Stimulated activated naive CD4-positive, alpha-beta T cell treated with Interleukin-2 at 50 U/mL for 16 hours (primary cell): ENCODE results near the gene ATXN1.
A peak's percentile ranks its signal among the peaks of the same experiment; 100 is the strongest.
"Not testable (repeated sequence)": the region's sequence is repeated elsewhere in the genome, so short reads cannot be mapped to it uniquely, and the experiment has no call there.

Experiments used
- DNase-seq: peaks from one replicate; lab custom pipeline; 2025; lab: John Stamatoyannopoulos, UW

The ATXN1 gene

DNA sequence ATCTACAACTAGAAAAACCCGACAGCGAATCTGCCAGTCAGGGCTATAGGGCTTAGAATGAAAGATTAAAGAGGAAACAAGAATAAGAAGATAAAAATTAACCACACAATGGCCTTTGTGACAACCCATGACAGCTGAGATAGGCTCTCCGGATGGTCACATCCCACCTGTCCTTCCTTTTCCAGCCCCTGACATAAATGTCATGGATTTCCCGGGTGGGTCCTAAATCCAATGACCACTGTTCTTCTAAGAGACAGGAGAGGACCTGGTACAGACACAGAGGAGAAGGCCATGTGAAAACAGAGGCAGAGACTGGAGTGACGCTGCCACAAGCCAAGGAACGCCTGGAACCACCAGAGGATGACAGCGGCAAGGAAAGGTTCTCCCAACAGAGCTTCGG lies 41.8 kb downstream of the ATXN1 start:
- no peak for DNase-seq

- no peak for DNase-seq
These were observed 42.9 kb downstream of the ATXN1 start for GRCh38 chr6:16718356-16718755.

DNA sequence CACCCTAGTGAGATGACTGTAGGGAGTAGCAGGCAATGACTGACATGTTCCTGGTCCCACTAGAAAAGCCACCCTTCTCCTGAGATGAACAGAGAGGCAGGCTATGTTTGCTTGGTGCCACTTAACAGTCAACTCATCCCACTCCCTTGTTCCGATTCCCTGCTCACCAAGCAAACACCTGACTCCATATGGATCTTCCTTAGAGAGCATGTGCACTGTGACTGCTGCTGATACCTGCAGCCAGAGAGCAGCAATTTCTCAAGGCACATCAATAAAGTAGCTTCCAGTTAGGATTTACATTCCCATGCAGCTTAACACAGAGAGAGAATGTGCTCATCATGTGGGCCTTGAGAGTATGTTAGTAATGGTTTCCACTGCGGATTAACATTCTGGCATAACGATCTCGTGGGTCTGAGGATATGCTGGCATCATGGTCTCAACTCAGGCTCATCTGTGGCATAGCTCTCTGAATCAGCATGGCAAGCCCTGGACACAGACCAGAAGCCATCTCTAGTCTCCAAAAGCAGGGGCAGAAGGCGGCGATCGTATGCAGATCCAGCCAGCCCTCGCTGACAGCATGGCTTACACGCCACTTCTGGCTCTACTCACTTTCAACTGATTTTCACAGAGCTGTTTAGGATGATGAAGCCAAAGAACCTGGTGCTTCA lies 43.9 kb downstream of the ATXN1 start:
- no peak for DNase-seq

DNA sequence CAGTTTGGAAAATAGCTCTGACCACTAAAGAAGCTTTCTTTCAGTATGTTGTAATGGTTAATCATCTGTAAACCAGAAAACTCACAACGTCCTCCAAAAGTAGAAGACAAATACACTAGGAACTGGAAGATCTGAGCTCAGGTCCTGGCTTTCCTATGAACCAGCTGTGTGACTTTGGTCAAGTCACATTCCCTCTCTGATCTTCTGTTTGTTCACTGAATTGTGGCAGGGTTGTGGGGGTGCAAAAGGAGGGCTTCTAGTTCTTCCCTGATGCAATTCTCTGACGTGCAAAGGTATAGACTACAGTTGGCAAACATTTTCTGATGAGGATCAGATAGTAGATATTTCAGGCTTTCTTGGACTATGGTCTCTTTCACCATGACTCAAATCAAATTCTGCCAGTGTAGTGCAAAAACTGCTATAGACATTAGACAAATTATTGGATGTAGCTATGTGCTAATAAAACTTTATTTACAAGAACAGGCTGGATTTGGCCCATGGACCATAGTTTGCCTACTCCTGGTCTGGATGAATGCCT lies 44.9 kb downstream of the ATXN1 start:
- no peak for DNase-seq

DNA sequence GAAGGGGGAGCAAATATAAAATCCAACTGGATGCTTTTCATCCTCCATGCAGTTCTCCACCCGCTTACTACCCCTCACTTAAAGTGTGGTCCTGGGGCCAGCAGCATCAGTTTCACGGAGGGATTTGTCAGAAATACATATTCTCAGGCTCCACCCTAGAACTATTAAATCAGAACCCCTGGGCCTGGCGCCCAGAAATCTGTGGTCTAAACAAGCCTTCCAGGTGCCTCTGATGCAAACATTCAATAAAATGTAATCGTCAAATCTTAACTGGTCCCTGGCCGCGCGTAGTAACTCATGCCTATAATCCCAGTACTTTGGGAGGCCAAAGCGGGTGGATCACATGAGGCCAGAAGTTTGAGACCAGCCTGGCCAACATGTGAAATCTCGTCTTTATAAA lies 47.7 kb downstream of the ATXN1 start:
- DNase-seq: no peak

- DNase-seq: peak; percentile 33
These were observed 48.3 kb downstream of the ATXN1 start for GRCh38 chr6:16712931-16713484.

- DNase-seq: peak; percentile 51
These were observed 48.9 kb downstream of the ATXN1 start for GRCh38 chr6:16712255-16712930.

- DNase-seq: peak; percentile 61
These were observed 49.6 kb downstream of the ATXN1 start for GRCh38 chr6:16711546-16712254.

DNA sequence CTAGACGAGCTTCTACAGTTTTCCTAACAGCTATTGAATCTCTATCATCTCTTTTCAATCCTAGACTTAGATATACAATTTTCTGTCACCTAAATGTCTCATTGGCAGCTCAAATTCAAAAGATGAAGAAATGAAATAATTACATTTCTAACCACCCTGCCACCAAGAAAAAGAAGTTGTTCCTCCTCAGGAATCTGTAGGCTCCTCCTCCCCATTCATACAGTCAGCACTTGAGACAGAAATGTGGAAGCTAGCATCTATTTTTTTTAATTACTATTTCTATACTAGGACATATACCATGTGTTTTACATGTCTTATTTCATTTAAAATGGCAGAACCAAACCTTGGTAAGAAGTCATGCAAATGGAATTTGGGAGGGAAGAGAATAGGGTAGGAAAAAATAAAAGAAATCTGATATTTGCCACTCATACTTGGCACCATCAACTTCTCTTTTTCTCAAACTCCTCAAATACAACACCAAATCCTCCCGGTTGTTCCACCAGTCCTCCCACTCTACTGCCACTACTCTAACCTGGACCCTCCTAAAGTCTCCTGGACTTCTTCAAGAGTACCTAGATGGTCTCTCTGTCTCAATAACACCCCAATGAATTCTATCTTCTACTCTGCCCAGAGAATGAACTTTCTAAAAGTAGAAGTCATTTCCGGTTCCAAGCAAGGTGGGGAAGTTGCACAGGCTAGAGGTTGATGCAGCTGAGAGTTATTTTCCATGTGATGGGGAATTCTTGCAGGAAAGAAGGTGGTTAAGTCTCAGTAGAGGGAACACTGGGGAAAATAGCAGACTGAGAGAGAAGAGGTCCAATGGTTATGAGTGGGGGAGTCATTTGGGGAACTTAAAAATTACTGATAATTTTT lies 54.1 kb downstream of the ATXN1 start:
- no peak for DNase-seq

GRCh38 chr6:16706491-16706890 lies 54.8 kb downstream of the ATXN1 start:
- DNase-seq: not testable (repeated sequence)

DNA sequence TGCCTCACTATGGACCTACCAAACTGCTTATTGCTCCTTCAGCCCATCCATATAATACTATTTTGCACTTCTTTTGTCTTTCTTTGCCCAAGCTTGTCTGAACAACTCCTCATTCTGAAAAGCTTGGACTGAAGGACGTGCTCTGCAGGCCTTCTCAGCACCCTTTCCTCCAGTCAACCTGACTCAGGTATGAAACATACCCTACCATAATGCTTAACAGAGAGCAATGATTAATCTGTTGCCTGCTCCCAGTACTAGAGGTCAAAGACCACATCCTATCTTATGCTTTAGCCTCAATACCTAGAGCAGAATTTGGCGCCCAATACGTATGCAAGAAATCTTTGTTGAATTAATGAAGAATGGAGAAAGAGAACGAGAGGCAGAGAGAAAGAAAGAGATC lies 55.2 kb downstream of the ATXN1 start:
- no peak for DNase-seq

- no peak for DNase-seq
These were observed 55.9 kb downstream of the ATXN1 start for GRCh38 chr6:16705081-16705993.

DNA sequence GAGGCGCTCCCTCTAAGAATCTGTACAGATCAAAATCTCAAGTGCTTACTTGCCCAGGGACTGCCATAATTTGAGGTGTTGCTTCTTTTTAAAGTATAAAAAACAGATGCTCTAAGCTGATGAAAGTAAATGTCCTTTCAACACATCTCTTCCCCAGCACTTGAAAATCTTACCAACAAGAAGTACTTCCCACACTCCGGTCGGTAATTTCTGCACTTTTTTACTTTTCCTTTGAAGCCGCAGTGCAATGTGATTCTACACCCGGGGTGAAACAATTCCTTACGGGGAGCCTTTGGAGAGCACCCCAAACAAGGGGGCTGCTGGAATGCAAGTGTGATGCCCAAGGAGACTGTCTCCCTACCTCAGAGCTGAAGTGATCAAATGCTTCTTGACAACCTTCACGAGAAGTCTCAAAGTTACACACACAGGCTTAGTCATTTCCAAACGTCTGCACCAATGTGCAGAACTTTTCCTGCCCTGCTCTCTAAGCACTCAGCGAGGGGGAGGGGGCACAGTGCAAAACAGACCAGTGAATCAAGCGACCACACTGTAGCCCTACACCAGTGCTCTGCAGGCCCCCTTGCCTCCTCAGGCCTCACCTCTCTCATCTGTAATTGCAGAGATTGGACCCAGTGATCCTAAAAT lies 56.7 kb downstream of the ATXN1 start:
- peak; percentile 64 for DNase-seq

DNA sequence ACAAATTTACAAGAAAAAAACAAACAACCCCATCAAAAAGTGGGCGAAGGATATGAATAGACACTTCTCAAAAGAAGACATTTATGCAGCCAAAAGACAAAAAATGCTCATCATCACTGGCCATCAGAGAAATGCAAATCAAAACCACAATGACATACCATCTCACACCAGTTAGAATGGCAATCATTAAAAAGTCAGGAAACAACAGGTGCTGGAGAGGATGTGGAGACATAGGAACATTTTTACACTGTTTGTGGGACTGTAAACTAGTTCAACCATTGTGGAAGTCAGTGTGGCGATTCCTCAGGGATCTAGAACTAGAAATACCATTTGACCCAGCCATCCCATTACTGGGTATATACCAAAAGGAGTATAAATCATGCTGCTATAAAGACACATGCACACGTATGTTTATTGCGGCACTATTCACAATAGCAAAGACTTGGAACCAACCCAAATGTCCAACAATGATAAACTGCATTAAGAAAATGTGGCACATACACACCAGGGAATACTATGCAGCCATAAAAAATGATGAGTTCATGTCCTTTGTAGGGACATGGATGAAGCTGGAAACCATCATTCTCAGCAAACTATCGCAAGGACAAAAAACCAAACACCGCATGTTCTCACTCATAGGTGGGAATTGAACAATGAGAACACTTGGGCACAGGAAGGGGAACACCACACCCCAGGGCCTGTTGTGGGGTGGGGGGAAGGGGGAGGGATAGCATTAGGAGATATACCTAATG lies 58.5 kb downstream of the ATXN1 start:
- not testable (repeated sequence) for DNase-seq

- no peak for DNase-seq
These were observed 60.4 kb downstream of the ATXN1 start for GRCh38 chr6:16700916-16701234.

GRCh38 chr6:16700202-16700915 lies 60.9 kb downstream of the ATXN1 start:
- peak; percentile 53 for DNase-seq

DNA sequence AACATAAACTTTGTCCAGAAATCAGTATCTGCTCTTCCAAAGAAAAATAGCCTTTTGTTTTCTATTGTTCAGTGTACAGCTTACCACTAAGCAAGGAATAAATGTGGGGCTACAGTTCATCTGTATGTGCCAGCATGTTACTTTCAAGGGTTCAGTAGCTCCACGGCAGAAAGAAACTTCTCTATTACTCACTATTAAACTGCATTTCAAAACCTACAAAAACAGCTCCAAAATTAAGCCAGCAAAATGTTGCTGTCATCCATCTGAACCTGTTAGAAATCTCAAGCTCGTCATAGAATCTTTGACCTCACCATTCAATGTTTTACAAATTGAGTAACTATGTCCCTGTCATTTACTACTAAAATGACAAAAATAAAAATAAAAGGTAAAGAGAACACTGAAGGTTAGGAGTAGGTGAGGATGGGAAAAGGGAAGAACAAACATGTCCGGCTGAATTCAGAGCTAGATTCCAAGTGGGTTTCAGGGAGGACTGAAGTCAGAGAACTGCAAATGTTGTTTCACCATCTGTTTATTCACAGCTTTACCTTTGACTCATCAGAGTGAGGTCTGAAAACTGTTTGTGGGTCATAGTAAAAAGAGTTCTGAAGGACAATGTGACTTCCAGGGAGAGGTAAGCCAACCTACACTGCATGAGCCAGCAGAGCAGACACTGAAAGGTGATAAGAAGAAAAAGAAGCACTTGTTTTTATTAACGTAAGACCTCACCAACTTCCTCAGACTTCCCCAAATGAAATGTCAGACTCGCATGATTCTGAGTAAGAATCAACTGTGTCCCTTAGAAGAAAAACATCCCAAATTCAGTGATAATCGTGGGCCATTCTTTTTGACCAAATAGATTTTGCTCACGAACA lies 62.0 kb downstream of the ATXN1 start:
- peak; percentile 38 for DNase-seq

DNA sequence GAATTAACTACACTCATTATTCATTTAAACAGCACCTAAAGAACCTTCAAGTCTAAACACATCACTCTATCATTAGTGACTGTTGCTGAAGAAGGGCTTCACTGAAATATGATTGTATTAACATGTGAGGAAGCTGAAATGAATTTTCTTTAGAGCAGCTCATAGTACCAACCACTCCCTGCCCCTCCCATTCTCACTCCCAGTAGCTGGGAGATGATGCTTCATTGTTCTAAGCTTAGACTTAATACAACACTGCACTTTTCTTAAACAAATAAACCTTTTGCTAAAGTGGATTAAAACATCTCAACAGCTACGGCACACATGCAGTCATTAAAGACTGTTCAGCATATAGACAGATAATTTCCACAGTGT lies 63.1 kb downstream of the ATXN1 start:
- DNase-seq: no peak
